Ovary (tissue), 9 donors: Measurements from ENCODE around the gene OR1F1. TPM values are rescaled to one million over a fixed set of nuclear protein-coding genes. Genes with fewer than 3 reads are reported as not detected.

ENCODE experiments used
- DNase-seq, 5 donors: peaks; one replicate each; pipeline ENCODE4 v3.0.0-alpha.2; 2019 to 2020
- H3K27ac ChIP-seq, 2 donors: fragments of 200-600 bp; one replicate each; pipeline versions ENCODE4 v1.5.1 to v1.8.0; 2019 to 2022
- H3K27me3 ChIP-seq: fragments of 200-600 bp; one replicate; pipeline ENCODE4 v1.8.0; 2022
- H3K36me3 ChIP-seq: fragments of 200-600 bp; sonication (generic); one replicate; pipeline ENCODE4 v1.5.1; 2019
- H3K4me1 ChIP-seq: one replicate; pipeline ENCODE4 v1.8.1; 2013; ENCODE audit warnings: mild to moderate bottlenecking, moderate library complexity; ENCODE audit not compliant: insufficient read depth
- H3K4me3 ChIP-seq: fragments of 200-600 bp; sonication (generic); one replicate; pipeline ENCODE4 v1.5.1; 2017
- H3K9me3 ChIP-seq, 2 donors: fragments of 200-600 bp in 1 of 2; sonication (generic) in 1 of 2; one replicate each; pipeline versions ENCODE4 v1.5.1 to v1.8.1; 2013 to 2019; ENCODE audit warnings: mild to moderate bottlenecking in 1 of 2, moderate library complexity in 1 of 2
- CTCF ChIP-seq, 3 donors: fragments of 450-650 bp in 2 of 3; fragments of 200-600 bp in 1 of 3; IDR thresholded peaks; one replicate each; pipeline versions ENCODE4 v1.5.1 to v1.8.0; 2016 to 2022; ENCODE audit warnings: antibody characterized with exemption in 3 of 3, mild to moderate bottlenecking in 1 of 3
- EP300 ChIP-seq: sonication (generic); formaldehyde crosslinking; IDR thresholded peaks from one replicate; pipeline ENCODE4 v1.6.1; 2017; ENCODE audit warnings: antibody characterized with exemption
- POLR2A ChIP-seq: fragments of 450-650 bp; IDR thresholded peaks from one replicate; pipeline ENCODE4 v1.6.1; 2017; ENCODE audit warnings: antibody characterized with exemption, mild to moderate bottlenecking, moderate library complexity
- WGBS, 3 donors: extraction: QIAGEN DNeasy Blood & Tissue Kit in 1 of 3; methylation state at CpG; one replicate each; pipeline versions ENCODE4 v1.1.5 to v1.1.7; 2013 to 2017; 5-methylcytosine and 5-hydroxymethylcytosine counted together
- intact Hi-C, 4 donors: fragments of 100-400 bp; cut with DNase I; formaldehyde crosslinking; loops; one replicate each; pipeline versions ENCODE4 v1.11.0 to v1.15.1; 2022 to 2023
- polyA plus RNA-seq, 2 donors: library from polyadenylated mRNA; stranded (reverse); fragments of 200-250 nt in 1 of 2; fragments of 350-450 nt in 1 of 2; fragmentation: Illumina TruSeq in 1 of 2; extraction: RNeasy Lipid Tissue Mini Kit (QIAGEN cat#74804) in 1 of 2; gene quantifications; one replicate each; pipeline ENCODE4 v1.2.3, GENCODE V29; 2013 to 2014
- total RNA-seq, 7 donors: library from RNA; depleted of rRNA in 2 of 7; stranded (reverse); fragments of >200 nt in 2 of 7; fragmentation: NEBNext Ultra II Directional in 3 of 7; extraction: Animal tissue kit (Norgen Biotek cat#: 25700) in 3 of 7; gene quantifications; one replicate each; pipeline versions ENCODE4 v1.1.0 to v1.2.4, GENCODE V29; 2016 to 2023
- donor health status: DM: no; HTN: no; CAD: no; lungs with moderate emphysema.
- donor health status: DM: no; HTN: no; CAD: no.
- donor health status: Bipolar disorder and iron deficiency.
- donor health status: DM: yes; HTN: yes; CAD: no.
- donor health status: DM: no; HTN: no; CAD: no.
- donor health status: DM: yes; HTN: yes; CAD: no.

Gene OR1F1
- total and polyA plus RNA-seq, 9 donors, result not detected

GRCh38 chr16:3143189-3143588, 44.8 kb upstream of the OR1F1 start:
- DNase-seq, result no peak
- intact Hi-C loops, result no loop called here
- TF ChIP-seq CTCF (IDR thresholded peaks at IDR 0.05) (no peak), EP300 (no peak), POLR2A (no peak)
- no peak overlapping the region for H3K4me3 ChIP-seq
- no peaks in the 10 kb centered on the region for H3K27me3 ChIP-seq
- H3K4me1 ChIP-seq, result no peaks in the 10 kb centered on the region
- H3K27ac ChIP-seq, result no peak overlapping the region
- WGBS, 3 donors, result 88 to 90% (median 90%) methylated on average over 5 to 11 of the region's 11 CpGs
- H3K36me3 ChIP-seq, result no peaks in the 10 kb centered on the region
- H3K9me3 ChIP-seq, result no peaks in the 10 kb centered on the region

GRCh38 chr16:3143598-3144320, 44.2 kb upstream of the OR1F1 start:
- Histone ChIP-seq H3K9me3 (no peaks in the 10 kb centered on the region), H3K27me3 (no peaks in the 10 kb centered on the region), H3K36me3 (no peaks in the 10 kb centered on the region), H3K4me3 (no peak overlapping the region), H3K27ac (no peak overlapping the region), H3K4me1 (no peaks in the 10 kb centered on the region)
- intact Hi-C loops, result no loop called here
- DNase-seq, result no peak
- TF ChIP-seq POLR2A (no peak), EP300 (no peak), CTCF (IDR thresholded peaks at IDR 0.05) (no peak)
- WGBS, 3 donors, result 68 to 77% (median 74%) methylated on average over 22 to 23 of the region's 23 CpGs

- DNase-seq, result no peak
- no peaks in the 10 kb centered on the region for H3K9me3 ChIP-seq
- H3K4me1 ChIP-seq, result no peaks in the 10 kb centered on the region
- 60 to 68% (median 61%) methylated on average over 18 of the region's 18 CpGs for WGBS, 3 donors
- H3K36me3 ChIP-seq, result no peaks in the 10 kb centered on the region
- H3K4me3 ChIP-seq, result no peak overlapping the region
- H3K27ac ChIP-seq, result no peak overlapping the region
- TF ChIP-seq EP300, result no peak
- no peak for TF ChIP-seq CTCF (IDR thresholded peaks at IDR 0.05)
- TF ChIP-seq POLR2A, result no peak
- intact Hi-C loops, result no loop called here
- H3K27me3 ChIP-seq, result no peaks in the 10 kb centered on the region
These were observed 43.6 kb upstream of the OR1F1 start for GRCh38 chr16:3144321-3144983.

- no peak overlapping the region for H3K4me3 ChIP-seq
- no peaks in the 10 kb centered on the region for H3K36me3 ChIP-seq
- no peaks in the 10 kb centered on the region for H3K27me3 ChIP-seq
- intact Hi-C loops, result no loop called here
- H3K4me1 ChIP-seq, result peaks cover 4% of the 10 kb centered on the region
- no peak for TF ChIP-seq CTCF (IDR thresholded peaks at IDR 0.05)
- no peak overlapping the region for H3K27ac ChIP-seq
- WGBS, 3 donors, result 78 to 82% (median 80%) methylated on average over 10 of the region's 10 CpGs
- no peaks in the 10 kb centered on the region for H3K9me3 ChIP-seq
- no peak for DNase-seq
These were observed 42.9 kb upstream of the OR1F1 start for GRCh38 chr16:3145151-3145550.
